GM12874 (cell line): Measurements from ENCODE around the gene DNAJC10.

Experiments
- CTCF ChIP-seq: IDR thresholded peaks from 2 replicates; pipeline ENCODE4 v1.5.1; 2011; ENCODE audit warnings: low read depth, mild to moderate bottlenecking, control low read depth, low read length, moderate library complexity; ENCODE audit not compliant: insufficient read depth

The DNAJC10 gene

GRCh38 chr2:182729710-182730339, 13.8 kb downstream of the DNAJC10 start:
- no peak for TF ChIP-seq CTCF

GRCh38 chr2:182730486-182730885, 14.4 kb downstream of the DNAJC10 start:
- no peak for TF ChIP-seq CTCF

- TF ChIP-seq CTCF = no peak
Observed at GRCh38 chr2:182732736-182733135, 16.7 kb downstream of the DNAJC10 start.

- no peak for TF ChIP-seq CTCF
Observed at GRCh38 chr2:182733572-182733971, 17.5 kb downstream of the DNAJC10 start.

GRCh38 chr2:182740701-182741100, 24.6 kb downstream of the DNAJC10 start:
- no peak for TF ChIP-seq CTCF

- TF ChIP-seq CTCF = no peak
Observed at GRCh38 chr2:182741620-182742019, 25.6 kb downstream of the DNAJC10 start.

GRCh38 chr2:182744490-182744889, 28.4 kb downstream of the DNAJC10 start:
- TF ChIP-seq CTCF = no peak

GRCh38 chr2:182745061-182745460, 29.0 kb downstream of the DNAJC10 start:
- no peak for TF ChIP-seq CTCF
